Measurements from ENCODE around the gene FGF22. TPM values are rescaled to one million over a fixed set of nuclear protein-coding genes. Genes with fewer than 3 reads are reported as not detected.
"Not testable (repeated sequence)": the region's sequence is repeated elsewhere in the genome, so short reads cannot be mapped to it uniquely, and the experiment has no call there.

Gene FGF22
- not detected in 2 replicates for total RNA-seq

DNA sequence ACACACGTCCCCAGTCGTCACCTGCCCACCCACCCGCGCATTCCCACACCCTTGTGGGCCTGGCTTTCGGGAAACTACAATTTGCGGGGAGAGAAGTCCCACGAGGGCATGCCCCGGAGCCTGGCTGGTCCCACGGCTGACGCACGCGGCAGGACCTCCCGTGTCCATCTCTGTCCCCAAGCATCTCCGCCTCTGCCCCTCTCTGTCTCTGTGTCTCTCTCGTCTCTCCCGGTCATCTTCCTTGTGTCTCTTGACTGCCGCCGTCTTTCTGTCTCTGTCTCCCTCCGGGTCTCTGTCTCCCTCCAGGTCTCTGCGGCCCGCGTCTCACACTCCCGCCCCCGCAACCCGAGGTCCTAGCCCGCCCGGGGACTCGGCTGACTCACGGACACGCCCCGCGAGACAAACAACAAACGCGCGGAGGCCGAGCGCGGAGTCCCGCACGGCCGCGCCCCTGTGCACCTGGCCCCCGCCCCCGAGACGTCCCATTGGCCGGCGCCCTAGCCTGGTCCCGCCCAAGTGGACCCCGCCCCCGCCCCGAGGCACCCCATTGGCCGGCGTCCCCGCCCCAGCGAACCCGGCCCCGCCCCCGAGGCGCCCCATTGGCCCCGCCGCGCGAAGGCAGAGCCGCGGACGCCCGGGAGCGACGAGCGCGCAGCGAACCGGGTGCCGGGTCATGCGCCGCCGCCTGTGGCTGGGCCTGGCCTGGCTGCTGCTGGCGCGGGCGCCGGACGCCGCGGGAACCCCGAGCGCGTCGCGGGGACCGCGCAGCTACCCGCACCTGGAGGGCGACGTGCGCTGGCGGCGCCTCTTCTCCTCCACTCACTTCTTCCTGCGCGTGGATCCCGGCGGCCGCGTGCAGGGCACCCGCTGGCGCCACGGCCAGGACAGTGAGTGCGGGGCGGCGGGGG lies at the start of gene FGF22:
Gene FGF22, plus strand, starts transcription at position 627 of the 908 bp plus-strand sequence. Its CDS starts 47 bp downstream, at position 674.
- intact Hi-C loops (cut with micrococcal nuclease): loop anchor here (1.0 kb wide), 1 partner anchor 41 kb away; no protein-coding TSS in a partner anchor

DNA sequence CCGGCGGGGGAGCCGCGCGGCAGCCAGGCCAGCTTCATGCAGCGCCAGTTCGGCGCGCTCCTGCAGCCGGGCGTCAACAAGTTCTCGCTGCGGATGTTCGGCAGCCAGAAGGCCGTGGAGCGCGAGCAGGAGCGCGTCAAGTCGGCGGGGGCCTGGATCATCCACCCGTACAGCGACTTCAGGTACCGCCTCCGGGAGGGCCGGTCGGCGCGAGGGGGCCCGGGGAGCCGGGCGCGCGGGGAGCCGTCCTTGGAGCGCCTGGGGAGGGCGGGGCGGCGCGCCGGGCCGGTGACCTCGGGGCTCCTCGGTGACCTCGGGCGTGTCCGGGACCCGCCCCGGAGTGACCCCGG lies 49.3 kb upstream of the FGF22 start:
- intact Hi-C loops (cut with micrococcal nuclease): no loop called here

DNA sequence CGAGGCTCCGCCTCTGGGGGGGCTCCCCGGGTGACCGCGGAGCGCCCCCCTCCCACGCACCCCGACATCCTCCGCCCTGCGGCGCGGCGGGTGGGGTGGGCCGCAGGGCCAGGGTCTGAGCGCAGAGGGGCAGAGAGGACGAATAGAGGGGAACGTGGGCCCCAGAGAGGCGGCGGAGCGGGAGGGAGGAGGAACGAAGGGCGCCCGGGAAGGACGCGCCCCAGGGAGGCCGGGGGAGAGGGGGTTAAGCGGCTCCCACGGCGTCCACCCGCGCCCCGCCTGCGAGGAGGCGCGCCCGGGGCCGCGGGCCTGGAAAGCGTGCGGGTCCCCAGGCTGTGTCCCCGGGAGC lies 49.0 kb upstream of the FGF22 start:
- intact Hi-C loops (cut with micrococcal nuclease): no loop called here

DNA sequence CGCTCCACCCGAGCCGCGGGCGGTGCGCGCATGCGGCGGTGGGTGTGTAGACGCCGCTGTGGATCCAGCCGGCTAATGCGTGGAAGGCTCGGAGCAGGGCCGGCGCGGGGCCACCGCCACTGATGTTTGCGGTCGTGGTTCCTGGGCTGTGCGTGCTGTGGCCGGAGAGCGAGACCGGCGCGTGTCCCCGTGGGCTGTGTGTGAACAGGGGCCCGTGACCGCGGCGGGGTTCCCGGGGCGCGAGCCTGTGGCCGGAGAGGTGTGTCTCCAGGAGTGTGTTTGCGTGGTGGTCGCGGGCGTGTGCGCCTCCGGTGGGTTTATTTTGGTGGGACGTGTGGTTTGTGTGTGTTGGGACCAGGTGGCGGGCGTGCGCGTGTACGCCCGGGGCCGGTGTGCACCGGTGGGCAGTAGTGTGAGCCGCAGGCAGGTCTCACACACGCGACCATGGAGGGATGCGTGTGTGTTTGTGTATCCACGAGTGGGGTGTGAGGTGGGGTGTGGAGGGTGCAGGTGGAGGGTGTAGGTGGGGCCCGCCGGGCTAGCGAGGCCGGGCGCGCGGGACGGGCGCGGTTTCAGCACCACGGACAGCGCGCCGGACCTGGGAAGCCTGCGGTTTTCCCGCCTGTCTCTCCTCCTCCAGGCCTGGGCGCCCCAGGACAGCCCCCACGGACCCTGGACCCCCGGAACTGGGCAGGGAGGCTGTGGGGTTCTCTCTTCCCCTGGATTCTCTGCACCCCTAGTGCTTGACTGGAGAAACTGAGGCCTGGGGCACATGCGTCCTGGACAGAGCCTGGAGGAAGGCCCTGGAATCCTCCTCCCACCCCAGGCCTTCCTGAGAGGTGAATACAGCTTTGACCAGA lies 48.4 kb upstream of the FGF22 start:
- intact Hi-C loops (cut with micrococcal nuclease): no loop called here

DNA sequence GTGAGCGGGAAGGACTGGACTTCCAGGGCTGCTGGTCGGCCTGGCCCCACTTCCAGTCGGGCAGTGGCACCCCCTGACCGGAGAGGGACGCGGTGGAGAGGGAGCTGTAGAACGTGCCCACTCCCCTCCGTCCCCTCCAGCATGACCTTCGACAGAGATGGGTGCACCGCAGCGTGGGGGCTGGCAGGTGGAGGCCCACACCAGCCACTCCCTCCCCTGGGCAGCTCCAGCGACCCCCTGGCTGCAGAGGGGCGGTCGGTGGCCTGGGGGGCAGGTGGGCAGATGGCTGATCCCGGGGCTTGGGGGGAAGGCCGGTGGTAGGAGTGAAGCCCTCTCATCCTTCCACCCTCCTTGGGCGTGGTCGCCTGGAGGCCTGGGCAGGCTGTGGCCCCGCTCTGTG lies 47.6 kb upstream of the FGF22 start:
- intact Hi-C loops (cut with micrococcal nuclease): no loop called here

DNA sequence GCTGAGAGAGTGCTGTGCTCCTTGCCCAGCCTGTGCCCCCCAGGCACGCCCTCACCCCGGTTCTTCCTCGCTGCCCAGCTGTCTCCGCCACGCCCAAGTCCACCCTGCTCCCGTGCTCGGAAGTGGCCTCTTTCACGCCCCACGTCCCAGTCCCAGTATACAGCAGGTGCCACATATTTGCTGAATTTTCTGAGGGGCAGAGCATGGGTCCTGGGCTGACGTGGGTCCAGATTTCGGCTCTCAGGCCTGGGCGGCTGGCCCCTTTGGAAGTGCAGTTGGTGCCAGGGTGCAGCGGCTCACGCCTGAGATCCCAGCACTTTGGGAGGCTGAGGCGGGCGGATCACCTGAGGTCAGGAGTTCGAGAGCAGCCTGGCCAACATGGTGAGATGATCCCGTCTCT lies 46.6 kb upstream of the FGF22 start:
- intact Hi-C loops (cut with micrococcal nuclease): no loop called here

DNA sequence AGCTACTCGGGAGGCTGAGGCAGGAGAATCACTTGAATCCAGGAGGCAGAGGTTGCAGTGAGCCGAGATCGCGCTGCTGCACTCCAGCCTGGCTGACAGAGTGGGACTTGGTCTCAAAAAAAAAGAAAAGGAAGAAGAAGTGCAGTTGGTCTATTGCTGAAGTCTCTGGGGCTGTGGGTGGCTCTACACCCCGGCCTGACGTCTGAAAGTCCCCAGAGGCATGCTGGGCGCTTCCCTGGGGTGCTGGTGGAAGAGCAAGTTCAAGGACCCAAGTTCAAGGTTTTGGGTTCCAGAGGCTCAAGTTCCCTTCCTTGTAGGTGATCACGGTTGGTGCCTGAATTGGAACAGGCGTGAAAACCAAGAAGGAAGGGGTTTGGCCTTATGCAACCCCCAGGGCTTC lies 46.2 kb upstream of the FGF22 start:
- intact Hi-C loops (cut with micrococcal nuclease): no loop called here

DNA sequence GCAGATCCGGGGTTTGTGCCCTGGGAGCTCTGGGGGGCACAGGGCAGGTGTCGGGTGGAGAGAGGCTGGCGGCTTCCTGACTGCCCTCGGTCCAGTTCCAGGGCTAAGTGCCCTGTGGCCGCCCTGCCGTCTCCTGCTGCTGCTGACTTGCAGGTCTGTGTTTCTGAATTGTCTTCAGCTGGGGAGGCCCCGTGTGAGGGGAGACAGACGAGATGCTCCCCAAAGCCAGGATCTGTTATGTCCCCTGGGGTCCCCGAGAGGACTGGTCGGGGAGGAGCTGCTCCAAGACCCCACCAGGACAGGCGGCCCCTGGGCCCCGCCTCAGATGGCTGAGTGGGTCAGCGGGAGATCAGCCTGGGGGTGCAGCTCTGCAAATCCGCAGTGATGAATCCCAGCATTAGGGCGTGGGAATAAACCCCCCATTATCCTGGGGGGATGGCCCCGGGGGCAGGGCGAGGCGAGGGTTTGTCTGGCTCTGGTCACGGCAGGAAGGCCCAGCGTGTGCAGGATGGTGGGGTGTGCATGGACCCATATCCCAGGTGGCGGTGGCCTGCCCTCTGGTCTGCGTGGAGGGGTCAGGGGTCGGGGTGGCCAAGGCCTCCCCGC lies 45.3 kb upstream of the FGF22 start:
- intact Hi-C loops (cut with micrococcal nuclease): no loop called here

DNA sequence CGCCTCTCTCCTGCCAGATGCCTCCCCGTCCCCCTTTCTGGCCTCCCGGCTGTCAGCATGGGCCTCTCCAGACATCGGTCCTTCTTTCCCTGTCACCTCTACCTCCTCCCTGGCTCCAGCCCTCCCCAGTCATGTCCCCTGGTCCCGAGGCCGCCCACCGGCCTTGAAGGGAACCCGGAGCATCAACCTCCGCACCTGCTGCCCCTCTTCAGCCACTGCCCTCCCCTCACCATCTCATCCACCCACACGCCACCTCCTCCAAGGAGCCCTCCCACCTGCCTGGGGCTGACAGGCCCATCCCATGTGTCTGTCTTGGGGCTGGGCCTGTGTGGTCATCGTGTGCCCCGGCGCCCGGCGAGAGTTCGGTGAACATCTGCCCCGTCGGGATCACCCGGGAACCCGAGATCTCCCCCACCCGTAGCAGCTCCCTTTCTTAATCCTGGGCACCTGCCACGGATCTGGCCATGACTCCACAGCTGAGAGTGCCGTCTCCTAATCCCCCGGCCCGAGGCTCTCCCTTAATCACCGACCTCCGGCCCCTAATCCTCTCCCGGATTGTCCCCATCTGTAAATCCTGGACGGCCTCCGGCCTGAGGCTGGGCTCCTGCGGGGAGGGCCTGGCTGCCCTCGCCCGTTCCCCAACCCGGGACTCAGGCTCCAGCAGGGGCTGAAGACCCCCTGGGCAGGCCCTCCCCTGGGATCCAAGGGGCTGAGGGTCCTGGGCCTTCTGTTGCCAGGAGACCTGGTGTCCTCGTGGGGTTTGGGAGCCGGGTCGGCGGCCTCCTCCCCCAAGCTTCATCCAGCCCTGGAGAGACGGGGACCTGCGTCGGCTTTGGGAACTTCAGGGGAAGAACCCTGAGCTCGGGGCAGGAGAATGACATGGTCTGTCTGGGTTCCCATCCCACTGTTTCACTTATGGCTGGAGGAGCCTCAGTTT lies 44.1 kb upstream of the FGF22 start:
- intact Hi-C loops (cut with micrococcal nuclease): no loop called here

DNA sequence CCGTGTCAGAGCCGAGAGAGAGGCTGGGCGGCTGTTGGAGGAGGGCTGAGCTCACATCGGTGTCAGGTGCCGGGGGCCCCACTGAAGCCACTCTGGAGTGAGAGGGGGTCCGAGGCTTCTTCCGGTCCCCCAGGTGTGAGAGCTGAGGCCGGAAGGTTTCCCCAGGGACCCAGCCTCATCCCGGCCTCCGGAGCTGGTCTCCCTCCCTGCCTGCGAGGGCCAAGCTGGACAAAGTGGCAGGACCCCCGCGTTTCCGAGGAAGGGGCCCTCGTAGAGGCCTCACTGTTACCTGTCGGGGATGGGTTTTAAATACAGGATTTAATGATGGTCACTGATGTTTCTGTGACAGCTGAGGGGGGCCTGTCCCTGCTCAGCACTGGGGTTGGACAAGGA lies 43.4 kb upstream of the FGF22 start:
- intact Hi-C loops (cut with micrococcal nuclease): no loop called here

DNA sequence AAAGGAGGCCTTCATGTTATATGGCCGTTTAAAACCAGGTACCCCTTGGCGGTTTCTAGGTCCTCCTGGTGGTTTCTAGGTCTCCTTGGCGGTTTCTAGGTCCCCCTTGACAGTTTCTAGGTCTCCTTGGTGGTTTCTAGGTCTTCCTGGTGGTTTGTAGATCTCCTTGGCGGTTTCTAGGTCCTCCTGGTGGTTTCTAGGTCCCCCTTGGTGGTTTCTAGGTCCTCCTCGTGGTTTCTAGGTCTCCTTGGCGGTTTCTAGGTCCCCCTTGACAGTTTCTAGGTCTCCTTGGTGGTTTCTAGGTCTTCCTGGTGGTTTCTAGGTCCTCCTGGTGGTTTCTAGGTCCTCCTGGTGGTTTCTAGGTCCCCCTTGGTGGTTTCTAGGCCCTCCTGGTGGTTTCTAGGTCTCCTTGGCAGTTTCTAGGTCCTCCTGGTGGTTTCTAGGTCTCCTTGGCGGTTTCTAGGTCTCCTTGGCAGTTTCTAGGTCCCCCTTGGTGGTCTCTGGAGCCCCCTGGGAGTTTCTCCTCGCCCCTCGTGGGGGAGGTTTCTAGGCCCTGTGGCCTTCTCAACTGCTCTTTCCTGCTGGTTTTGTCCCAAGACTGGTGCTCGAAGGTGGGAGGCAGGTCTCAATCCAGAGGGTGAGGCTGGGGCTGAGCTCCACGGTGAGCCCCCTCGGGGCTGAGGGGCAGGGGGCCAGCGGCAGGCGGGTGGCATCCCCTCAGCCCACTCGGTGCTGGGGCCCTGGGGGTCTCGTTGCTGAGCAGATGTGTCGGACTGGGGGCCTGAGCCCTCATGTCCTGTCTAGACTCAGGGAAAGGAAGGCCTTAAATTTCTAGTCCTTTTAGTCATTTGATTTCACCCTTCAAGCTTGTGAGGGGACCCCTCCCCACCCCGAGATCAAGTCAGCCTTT lies 42.0 kb upstream of the FGF22 start:
- intact Hi-C loops (cut with micrococcal nuclease): no loop called here

DNA sequence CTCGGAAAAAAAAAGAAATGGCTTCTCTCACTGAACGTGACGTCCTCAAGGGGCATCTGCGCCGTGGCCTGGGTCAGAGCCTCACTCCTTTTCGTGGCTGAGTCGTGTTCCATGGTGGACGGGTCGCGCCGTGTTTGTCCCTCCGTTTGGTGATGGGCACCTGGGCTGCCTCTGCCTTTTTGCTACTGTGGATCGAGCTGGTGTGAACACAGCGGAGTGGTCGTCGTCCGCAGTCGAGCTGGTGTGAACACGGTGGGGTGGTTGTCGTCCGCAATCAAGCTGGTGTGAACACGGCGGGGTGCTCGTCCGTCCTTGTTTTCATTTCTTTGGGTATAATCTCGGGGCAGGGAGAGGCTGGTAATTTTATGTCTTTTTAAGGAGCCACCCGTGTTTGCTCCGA lies 38.4 kb upstream of the FGF22 start:
- intact Hi-C loops (cut with micrococcal nuclease): no loop called here

DNA sequence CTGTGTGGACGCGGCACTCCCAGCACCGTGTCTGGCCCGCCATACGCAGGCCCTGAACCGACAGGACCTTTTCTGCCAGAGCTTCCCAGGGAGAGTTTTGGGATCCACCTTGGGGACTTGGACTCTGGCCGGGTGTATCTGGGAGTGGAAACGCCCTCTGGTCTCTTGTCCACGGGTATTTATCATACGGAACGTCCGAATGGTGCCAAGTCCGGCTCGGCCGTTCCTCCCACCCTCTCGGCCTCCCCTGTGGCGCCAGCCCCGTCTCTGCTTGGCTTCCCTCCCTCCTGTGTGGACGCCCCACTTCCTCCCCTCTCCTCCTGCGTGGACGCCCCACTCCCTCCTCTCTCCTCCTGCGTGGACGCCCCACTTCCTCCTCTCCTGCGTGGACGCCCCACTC lies 37.9 kb upstream of the FGF22 start:
- intact Hi-C loops (cut with micrococcal nuclease): no loop called here

DNA sequence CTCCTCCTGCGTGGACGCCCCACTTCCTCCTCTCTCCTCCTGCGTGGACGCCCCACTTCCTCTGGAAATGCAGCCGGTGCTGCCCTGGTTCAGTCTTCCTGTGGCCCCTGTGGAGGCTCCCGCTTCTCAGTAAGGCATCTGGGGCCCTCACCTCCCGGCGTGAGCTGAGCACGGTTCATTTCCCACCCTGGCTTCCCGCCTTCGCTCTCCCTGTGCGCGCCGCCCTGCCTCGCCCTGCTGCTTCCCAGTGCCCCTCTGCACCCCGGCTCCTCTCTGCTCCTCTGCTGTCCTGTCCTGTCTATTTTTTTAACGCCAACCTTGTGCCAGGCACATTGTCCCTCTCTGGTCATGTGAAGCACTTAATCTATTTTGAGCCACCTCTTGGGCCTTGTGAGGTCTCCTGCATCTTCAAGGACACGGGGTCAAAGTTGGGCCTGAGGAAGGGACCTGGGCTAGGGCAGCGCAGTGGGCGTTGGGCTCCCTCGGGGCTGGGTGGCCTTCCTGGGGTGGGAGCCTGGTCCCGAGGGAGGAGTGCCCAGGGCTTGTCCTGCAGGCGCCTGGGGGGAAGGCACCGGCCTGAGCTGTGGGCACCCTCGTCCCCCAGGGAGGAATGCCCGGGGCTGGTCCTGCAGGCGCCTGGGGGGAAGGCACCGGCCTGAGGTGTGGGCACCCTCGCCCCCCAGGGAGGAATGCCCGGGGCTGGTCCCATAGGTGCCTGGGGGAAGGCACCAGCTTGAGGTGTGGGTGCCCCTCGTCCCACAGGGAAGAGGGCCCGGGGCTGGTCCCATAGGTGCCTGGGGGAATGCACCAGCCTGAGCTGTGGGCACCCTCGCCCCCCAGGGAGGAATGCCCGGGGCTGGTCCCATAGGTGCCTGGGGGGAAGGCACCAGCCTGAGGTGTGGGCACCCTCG lies 37.0 kb upstream of the FGF22 start:
- intact Hi-C loops (cut with micrococcal nuclease): no loop called here

DNA sequence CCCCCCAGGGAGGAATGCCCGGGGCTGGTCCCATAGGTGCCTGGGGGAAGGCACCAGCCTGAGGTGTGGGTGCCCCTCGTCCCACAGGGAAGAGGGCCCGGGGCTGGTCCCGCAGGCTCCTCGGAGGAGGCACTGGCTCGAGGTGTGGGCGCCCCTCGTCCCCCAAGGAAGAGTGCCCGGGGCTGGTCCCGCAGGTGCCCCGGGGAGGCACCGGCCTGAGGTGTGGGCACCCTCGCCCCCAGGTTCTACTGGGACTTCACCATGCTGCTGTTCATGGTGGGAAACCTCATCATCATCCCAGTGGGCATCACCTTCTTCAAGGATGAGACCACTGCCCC lies 36.4 kb upstream of the FGF22 start:
- intact Hi-C loops (cut with micrococcal nuclease): not testable (repeated sequence)

DNA sequence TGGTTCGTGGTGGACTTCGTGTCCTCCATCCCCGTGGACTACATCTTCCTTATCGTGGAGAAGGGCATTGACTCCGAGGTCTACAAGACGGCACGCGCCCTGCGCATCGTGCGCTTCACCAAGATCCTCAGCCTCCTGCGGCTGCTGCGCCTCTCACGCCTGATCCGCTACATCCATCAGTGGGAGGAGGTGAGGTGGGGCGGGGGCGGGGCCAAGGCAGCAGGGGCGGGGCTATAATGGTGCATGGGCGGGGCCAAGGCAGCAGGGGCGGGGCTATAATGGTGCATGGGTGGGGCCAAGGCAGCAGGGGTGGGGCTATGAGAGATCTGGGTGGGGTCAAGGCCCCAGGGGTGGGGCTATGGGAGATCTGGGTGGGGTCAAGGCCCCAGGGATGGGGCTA lies 35.9 kb upstream of the FGF22 start:
- intact Hi-C loops (cut with micrococcal nuclease): not testable (repeated sequence)

DNA sequence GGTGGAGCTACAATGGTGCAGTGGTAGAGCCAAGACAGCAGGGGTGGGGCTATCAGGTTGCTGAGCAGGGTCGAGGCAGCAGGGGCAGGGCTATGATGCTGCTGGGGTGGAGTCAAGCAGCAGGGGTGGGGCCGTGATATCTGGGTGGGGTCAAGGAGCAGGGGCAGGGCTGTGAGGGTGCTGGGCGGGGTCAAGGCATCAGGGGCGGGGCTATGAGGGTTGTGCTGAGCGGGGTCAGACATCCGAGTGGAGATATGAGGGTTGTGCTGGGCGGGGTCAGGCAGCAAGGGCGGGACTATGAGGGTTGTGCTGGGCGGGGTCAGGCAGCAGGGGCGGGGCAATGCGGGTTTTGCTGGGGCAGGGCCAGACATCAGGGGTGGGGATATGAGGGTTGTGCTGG lies 35.3 kb upstream of the FGF22 start:
- intact Hi-C loops (cut with micrococcal nuclease): no loop called here

DNA sequence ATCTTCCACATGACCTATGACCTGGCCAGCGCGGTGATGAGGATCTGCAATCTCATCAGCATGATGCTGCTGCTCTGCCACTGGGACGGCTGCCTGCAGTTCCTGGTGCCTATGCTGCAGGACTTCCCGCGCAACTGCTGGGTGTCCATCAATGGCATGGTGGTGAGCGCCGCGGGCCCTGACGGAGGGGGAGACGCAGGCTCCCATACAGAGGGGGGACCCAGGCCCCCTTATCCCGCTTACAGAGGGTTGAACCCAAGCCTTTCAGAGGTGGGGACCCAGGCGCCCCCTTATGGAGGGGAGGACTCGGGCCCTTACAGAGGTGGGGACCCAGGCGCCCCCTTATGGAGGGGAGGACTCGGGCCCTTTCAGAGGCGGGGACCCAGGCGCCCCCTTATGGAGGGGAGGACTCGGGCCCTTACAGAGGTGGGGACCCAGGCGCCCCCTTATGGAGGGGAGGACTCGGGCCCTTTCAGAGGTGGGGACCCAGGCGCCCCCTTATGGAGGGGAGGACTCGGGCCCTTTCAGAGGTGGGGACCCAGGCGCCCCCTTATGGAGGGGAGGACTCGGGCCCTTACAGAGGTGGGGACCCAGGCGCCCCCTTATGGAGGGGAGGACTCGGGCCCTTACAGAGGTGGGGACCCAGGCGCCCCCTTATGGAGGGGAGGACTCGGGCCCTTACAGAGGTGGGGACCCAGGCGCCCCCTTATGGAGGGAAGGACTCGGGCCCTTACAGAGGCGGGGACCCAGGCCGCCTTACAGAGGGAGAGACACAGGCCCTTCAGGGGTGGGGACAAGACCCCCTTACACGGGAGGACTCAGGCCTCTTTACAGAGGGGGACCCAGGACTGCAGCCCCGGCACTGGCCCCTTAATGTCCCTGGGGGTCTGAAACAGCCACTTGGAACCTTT lies 34.4 kb upstream of the FGF22 start:
- intact Hi-C loops (cut with micrococcal nuclease): not testable (repeated sequence)
